Activated T-cell treated with anti-CD3 and anti-CD28 coated beads, Interleukin-2, amount 50 U/mL, for 48 hours (primary cell): ENCODE results near the gene OR10K2.
"Not testable (repeated sequence)": the region's sequence is repeated elsewhere in the genome, so short reads cannot be mapped to it uniquely, and the experiment has no call there.

Source experiments
- DNase-seq, 2 experiments: peaks; one replicate each; pipeline ENCODE4 v3.0.0-alpha.2; 2020

The OR10K2 gene

GRCh38 chr1:158426137-158426536, at the start of gene OR10K2:
TSS of gene OR10K2 (minus strand) at chr1:158426237. CDS start at chr1:158420866, 5,371 bp downstream.
- DNase-seq: no peak

DNA sequence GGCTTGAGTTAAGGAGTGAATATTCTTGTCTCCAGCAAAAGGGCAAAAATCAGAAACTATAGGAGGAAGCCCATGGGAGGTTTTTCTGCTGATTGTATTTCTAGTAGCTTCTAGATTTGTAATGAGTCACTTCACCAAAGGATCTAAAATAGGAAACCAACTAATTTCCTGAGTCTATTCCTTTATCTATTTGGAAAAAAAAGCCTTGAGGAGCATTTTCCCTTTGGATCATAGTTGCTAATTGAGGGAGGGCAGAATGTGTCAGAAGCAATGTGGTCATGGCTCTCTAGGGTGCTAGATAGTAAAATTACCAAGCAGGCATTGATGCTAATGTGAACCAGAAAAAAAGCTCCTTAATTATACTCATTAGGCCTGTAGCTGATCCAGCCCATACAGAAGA, 45.9 kb upstream of the OR10K2 start, which contains the start of gene OR10R2:
Gene OR10R2 (plus strand): TSS at position 301 of the 400 bp plus-strand sequence. CDS start 106 bp downstream, outside the sequence.
- DNase-seq: no peak

GRCh38 chr1:158461534-158461933, 35.5 kb upstream of the OR10K2 start, which contains the start of gene OR10K1:
TSS of gene OR10K1 (plus strand) at chr1:158461834. CDS start at chr1:158465562, 3,728 bp downstream.
- DNase-seq: no peak

GRCh38 chr1:158458263-158458662, 32.2 kb upstream of the OR10K2 start:
- no peak for DNase-seq

DNA sequence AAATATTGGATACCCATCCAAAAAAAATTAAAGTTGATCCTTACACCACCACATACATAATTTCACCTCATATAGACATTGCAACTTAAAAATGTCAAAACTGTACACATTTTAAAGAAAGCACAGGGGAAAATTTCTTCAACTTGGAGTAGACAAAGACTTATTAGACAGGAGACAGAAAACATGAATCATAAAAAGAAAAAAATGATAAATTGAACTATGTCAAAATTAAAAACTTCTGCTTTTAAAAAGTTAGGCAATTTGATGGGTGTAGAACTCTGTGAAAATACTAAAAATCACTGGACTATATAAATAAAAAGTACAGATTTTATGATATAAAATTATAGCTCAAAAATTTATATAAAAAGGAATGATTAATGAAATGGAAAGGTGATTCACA, 31.2 kb upstream of the OR10K2 start:
- no peak for DNase-seq

DNA sequence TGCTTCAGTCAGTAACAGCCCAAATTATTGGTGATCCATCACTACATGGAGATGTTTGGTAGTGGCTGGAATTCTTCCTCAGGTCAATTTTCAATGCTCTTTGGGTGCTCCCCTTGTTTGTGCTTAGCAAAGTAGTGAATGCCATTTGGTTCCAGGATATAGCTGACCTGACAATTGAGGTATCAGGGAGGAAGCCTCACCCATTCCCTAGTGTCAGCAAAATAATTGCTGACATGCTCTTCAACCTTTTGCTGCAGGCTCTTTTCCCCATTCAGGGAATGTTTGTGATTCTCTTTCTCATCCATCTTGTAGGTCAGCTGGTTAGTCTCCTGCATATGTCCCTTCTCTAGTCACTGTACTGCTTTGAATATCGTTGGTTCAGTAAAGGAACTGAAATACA, 28.5 kb upstream of the OR10K2 start:
- no peak for DNase-seq

DNA sequence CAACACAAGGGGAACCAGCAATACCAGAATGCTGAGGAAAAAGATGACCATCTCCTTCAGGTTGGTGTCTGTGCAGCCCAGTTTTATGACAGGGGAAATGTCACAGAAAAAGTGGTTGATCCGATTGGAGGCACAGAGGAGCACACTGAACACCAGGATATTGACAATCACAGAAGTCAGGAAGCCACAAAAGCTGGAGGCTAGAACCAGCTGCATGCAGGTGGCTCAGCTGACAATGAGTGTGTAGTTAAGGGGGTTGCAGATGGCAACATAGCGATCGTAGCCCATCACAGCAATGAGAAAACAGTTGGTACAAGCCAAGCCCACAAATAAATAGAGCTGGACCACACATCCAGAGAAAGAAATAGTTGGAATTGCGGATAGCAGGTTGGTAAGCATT, 19.3 kb upstream of the OR10K2 start:
- no peak for DNase-seq

GRCh38 chr1:158434741-158435140, 8.7 kb upstream of the OR10K2 start:
- DNase-seq: no peak

DNA sequence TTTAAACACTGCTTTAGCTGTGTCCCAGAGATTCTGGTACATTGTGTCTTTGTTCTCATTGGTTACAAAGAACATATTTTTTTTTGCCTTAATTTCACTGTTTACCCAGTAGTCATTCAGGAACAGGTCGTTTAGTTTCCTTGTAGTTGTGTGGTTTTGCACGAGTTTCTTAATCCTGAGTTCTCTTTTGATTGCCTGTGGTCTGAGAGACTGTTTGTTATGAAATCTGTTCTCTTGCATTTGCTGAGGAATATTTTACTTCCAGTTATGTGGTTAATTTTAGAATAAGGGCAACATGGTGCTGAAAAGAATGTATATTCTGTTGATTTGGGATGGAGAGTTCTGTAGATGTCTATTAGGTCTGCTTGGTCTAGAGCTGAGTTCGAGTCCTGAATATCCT, 4.1 kb upstream of the OR10K2 start:
- not testable (repeated sequence) for DNase-seq

DNA sequence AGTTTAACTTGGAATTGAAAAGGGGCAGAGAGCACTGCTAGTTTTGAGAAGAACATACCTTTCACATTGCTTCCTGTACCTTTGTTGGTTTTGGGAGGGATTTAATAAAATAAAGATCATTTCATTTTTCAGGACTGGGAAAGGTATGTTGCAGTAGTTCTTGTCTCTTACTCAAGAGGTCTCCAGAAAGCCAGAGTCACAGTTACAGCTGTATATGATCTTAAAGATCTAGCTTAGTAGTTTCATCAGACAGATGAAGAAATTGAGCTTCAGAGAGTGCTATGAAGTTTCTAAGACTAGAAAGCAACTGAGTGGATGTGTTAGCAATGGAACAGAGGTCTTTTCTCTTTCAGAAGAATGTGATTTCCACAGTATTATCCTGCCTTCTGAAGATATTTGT, 1.0 kb downstream of the OR10K2 start:
- no peak for DNase-seq

- no peak for DNase-seq
Measured at GRCh38 chr1:158422212-158422611, 3.8 kb downstream of the OR10K2 start.

DNA sequence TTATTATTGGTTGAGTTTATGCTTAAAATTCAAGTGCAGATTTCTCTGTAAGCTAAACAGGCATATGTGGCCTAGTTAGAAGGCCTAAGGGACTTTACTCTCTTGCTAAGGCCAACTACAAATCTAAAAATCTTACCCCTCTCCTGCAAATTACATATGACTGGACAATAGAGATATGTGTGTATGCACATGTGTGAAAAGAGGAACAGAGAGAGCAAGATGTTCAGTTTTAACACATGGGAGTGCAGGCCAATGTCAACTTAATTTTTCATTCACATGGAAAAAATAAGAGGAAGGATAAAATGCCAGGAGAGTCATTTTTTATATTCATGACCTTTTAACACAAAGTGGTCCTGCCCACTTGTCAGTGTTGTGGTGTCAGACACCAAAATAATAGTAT, 8.5 kb downstream of the OR10K2 start:
- no peak for DNase-seq

DNA sequence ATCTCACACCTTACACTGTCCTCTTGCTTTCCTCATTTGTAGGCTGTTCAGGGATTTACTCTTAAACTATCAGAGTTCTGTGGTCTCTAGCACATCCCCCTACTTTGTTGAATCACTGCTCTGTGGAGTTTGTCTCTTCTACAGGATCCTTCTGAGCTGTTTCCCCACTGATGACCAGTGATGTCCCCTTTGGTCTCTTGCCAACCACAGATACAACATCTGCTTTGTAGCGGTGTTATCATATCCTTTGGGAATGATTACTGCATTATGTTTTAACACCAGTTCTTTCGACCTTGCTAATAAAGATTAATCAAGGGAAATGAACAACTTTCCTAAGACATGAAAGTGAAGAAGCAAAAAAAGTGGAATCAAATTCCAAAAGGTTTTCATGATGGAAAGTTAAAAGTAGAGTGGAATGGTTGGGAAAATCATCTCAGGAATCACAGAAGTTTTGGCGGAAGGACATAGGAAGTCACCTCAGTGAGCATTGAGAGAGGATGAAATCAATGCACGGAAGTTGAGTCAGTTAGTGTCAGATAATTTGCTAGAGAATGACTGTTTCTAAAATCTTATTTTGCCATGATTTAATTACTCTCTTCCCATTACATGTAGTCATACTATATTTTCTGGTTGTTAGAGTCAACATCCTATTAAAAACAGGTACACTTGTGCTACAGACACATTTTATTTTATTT, 11.2 kb downstream of the OR10K2 start:
- no peak for DNase-seq

- no peak for DNase-seq
Measured at GRCh38 chr1:158407092-158407491, 18.9 kb downstream of the OR10K2 start.

- no peak for DNase-seq
Measured at GRCh38 chr1:158400871-158401270, 25.2 kb downstream of the OR10K2 start.

- DNase-seq: no peak
Measured at GRCh38 chr1:158398818-158399514, 27.1 kb downstream of the OR10K2 start, which contains the start of gene OR10T2. TSS of gene OR10T2 (minus strand) at chr1:158399466. CDS start at chr1:158399466, 0 bp downstream.

- DNase-seq: no peak
Measured at GRCh38 chr1:158396646-158397045, 29.4 kb downstream of the OR10K2 start.

DNA sequence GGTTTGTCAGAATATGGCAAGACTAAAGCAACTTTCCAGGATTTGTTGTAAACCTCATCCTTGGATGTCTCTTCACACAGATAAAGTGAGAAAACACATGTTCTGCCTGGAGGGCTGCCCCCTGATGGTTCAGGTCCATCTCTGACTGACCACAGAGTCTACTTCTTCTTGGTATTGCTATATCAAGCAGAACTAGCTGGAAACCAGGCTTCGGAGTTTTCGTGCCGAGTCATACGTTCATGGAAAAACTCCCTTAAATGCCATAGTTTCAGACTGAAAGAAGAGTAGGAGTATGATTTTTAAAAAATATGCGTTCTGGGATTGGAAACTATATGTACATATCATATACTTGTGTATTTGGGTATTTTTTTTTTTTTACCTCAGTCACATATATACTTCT, 32.6 kb downstream of the OR10K2 start:
- no peak for DNase-seq

- DNase-seq: no peak
Measured at GRCh38 chr1:158391099-158391498, 34.9 kb downstream of the OR10K2 start.

GRCh38 chr1:158390331-158390730, 35.7 kb downstream of the OR10K2 start:
- no peak for DNase-seq

DNA sequence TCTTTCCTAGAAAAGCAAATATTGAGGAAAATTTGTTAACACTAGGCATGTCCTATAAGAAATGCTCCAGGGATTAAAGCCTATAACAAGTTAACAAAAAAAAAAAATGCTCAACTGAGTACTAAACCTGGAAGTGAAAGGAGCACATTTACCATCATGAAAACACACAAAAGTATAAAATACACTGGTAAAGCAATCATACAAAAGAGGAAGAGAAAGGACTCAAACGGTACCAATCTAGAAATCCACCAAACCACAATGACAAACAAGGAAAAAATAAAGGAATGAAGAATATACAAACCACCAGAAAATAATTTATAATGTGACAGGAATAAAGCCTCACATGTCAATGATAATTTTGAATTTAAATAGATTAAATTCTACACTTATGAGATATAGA, 51.2 kb downstream of the OR10K2 start:
- DNase-seq: no peak

DNA sequence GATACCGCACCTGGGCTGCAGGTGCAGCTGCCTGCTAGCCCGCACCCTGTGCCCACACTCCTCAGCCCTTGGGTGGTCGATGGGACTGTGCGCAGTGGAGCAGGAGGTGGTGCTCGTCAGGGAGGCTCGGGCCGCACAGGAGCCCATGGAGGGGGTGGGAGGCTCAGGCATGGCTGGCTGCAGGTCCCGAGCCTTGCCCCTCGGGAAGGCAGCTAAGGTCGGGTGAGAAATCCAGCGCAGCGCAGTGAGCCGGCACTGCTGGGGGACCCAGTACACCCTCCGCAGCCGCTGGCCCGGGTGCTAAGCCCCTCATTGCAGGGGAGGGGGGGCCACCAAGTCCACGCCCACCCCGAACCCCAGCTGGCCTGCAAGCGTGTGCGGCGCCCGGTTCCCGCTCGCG, 51.9 kb downstream of the OR10K2 start:
- DNase-seq: not testable (repeated sequence)

DNA sequence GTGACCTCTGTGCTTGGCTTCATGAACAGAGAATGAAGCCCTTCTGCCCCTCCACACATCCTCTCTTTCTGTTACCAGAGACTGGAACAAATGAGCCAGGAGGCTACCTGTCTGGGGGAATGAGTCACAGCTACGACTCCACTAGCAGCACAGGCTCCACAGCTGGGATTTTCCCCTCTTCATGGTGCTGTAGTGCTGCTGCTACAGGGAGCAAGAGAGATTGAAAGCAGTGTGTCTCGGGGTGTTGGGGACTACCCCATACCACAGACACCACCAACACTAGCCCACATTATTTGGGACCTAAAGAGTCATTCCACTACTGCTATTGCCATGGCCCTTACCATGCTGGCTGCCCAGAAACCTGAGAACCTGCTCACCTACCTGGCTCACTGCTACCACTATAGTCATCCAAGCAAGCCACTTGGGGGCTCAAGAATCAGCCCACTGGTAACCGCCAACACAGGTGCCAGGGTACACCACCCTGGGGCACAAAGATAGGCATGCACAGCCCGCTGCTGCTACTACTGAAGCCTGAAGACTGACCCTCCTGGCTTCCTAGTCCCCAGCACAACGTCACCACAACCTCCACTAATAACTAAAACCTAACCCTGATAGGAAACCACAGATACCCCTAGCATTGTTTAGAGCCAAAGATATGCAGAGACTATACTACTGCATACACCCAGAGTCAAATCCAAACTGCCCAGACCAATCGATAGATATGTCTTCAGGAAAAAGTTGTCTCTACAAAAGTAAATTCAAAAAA, 54.7 kb downstream of the OR10K2 start:
- DNase-seq: peak; percentile 37 to 57
